Activated T-helper 1 cell treated with Interleukin-2 at 50 U/mL for 16 hours (primary cell): Measurements from ENCODE around the gene GLIS2.
A peak's percentile ranks its signal among the peaks of the same experiment; 100 is the strongest.
"Not testable (repeated sequence)": the region's sequence is repeated elsewhere in the genome, so short reads cannot be mapped to it uniquely, and the experiment has no call there.

Source experiments
- DNase-seq: peaks from one replicate; pipeline ENCODE4 v3.0.0-alpha.2; 2020; ENCODE audit warnings: low read depth

The GLIS2 gene

GRCh38 chr16:4320571-4321137 lies 4.8 kb downstream of the GLIS2 start:
- no peak for DNase-seq

GRCh38 chr16:4321286-4322120 lies 5.6 kb downstream of the GLIS2 start:
- no peak for DNase-seq

GRCh38 chr16:4322121-4323052 lies 6.5 kb downstream of the GLIS2 start:
- DNase-seq: no peak

GRCh38 chr16:4323071-4323844 lies 7.4 kb downstream of the GLIS2 start:
- DNase-seq: no peak

- no peak for DNase-seq
Observed at GRCh38 chr16:4323845-4324488, 8.1 kb downstream of the GLIS2 start.

GRCh38 chr16:4324492-4325252 lies 8.8 kb downstream of the GLIS2 start:
- no peak for DNase-seq

- DNase-seq: no peak
Observed at GRCh38 chr16:4325253-4325758, 9.4 kb downstream of the GLIS2 start.

- DNase-seq: no peak
Observed at GRCh38 chr16:4327386-4328045, 11.6 kb downstream of the GLIS2 start.

GRCh38 chr16:4328046-4328781 lies 12.3 kb downstream of the GLIS2 start:
- DNase-seq: no peak

GRCh38 chr16:4328782-4329775 lies 13.2 kb downstream of the GLIS2 start:
- DNase-seq: no peak

GRCh38 chr16:4330277-4330874 lies 14.5 kb downstream of the GLIS2 start:
- DNase-seq: peak; percentile 49

- DNase-seq: no peak
Observed at GRCh38 chr16:4332083-4332482, 16.2 kb downstream of the GLIS2 start.

GRCh38 chr16:4332623-4333307 lies 16.9 kb downstream of the GLIS2 start:
- no peak for DNase-seq

- DNase-seq: no peak
Observed at GRCh38 chr16:4333308-4333638, 17.4 kb downstream of the GLIS2 start.

- DNase-seq: not testable (repeated sequence)
Observed at GRCh38 chr16:4333714-4334113, 17.8 kb downstream of the GLIS2 start.

- DNase-seq: no peak
Observed at GRCh38 chr16:4334724-4335495, 19.0 kb downstream of the GLIS2 start.
